Lower leg skin (tissue), 3 donors: Measurements from ENCODE around the gene AP1S1.

Experiments
- POLR2A ChIP-seq, 2 donors: fragments of 450-650 bp; IDR thresholded peaks; one replicate each; pipeline ENCODE4 v1.6.1; 2016 to 2017; ENCODE audit warnings: antibody characterized with exemption in 2 of 2, mild to moderate bottlenecking in 1 of 2, moderate library complexity in 1 of 2
- TF ChIP-seq, protein P1 (sequence below), 3 donors: fragments of 450-650 bp; IDR thresholded peaks; one replicate each; pipeline ENCODE4 v1.5.1; 2016; ENCODE audit warnings: antibody characterized with exemption in 3 of 3, mild to moderate bottlenecking in 3 of 3, moderate library complexity in 2 of 3

DNA sequence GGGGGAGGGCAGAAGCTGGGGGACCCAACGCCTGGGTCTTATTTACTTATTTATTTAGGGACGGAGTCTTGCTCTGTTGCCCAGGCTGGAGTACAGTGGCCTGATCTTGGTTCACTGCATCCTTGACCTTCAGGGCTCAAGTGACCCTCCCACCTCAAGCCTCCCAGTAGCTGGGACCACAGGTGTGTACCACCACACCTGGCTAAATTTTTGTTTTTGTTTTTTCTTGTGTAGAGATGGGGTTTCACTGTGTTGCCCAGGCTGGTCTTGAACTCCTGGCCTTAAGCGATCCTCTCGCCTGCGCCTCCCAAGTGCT, 48.3 kb downstream of the AP1S1 start:
- TF ChIP-seq, protein P1, sequence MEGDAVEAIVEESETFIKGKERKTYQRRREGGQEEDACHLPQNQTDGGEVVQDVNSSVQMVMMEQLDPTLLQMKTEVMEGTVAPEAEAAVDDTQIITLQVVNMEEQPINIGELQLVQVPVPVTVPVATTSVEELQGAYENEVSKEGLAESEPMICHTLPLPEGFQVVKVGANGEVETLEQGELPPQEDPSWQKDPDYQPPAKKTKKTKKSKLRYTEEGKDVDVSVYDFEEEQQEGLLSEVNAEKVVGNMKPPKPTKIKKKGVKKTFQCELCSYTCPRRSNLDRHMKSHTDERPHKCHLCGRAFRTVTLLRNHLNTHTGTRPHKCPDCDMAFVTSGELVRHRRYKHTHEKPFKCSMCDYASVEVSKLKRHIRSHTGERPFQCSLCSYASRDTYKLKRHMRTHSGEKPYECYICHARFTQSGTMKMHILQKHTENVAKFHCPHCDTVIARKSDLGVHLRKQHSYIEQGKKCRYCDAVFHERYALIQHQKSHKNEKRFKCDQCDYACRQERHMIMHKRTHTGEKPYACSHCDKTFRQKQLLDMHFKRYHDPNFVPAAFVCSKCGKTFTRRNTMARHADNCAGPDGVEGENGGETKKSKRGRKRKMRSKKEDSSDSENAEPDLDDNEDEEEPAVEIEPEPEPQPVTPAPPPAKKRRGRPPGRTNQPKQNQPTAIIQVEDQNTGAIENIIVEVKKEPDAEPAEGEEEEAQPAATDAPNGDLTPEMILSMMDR (IDR thresholded peaks at IDR 0.05) = no peak
- TF ChIP-seq POLR2A (IDR thresholded peaks at IDR 0.05) = no peak
